Measurements from ENCODE around the gene CSKMT. TPM values are rescaled to one million over a fixed set of nuclear protein-coding genes. Genes with fewer than 3 reads are reported as not detected.
"Not testable (repeated sequence)": the region's sequence is repeated elsewhere in the genome, so short reads cannot be mapped to it uniquely, and the experiment has no call there.

CSKMT gene
- total RNA-seq, 1 donor from 2014 or later: 69.4 TPM

DNA sequence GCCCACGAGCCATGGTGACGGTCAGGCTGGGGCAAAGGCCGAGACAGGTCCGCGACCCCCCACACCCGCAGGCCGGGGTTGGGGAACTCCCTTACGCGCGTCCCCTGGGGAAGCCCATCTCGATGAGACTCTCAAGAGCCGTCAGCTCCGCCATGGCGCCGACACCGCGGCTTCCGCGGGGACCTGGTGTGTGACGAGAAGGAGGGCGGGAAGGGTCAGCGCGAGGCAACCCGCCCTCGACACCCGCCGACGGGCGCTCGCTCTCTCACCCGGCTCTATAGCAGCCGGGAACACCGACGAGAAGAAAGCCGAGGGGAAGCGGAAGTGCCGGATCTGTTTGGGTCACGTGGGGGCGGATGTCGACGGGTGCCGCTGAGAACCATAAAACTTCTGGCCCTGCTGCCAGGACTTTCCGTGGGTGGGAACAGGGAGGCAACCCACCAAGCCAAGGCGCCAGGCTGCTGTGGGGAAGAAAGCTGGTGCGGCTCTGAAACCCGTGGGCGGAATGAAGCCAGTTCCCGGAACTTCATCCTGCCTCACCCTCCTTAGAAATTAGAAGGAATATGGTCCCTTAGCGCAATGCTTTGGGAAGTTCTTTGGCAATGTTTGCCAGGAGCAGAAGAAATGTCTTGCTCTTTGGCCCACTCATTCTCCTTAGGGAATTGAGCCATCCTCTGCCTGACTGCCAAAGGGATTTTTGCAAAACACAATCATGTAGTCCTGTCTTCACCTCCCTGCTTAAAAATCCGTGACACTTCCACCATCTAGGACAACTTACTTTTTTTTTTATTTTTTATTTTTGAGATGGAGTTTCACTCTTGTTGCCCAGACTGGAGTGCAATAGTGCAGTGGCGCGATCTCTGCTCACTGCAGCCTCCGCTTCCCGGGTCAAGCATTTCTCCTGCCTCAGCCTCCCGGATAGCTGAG is 13.9 kb downstream of the CSKMT start, which contains the start of gene UBXN1:
UBXN1 (minus strand) TSS at position 304 of the 927 bp plus-strand sequence; CDS start at position 154, 150 bp downstream.
- Mint-ChIP-seq H3K36me3 (ENCODE audit: low read depth) (peaks cover 16% of the 10 kb centered on the region), H3K27ac (peak within 1 kb of the TSS; percentile 82), H3K4me3 (peak within 1 kb of the TSS; percentile 80), H3K27me3 (ENCODE audit: insufficient read depth) (no peaks in the 10 kb centered on the region), H3K9me3 (no peaks in the 10 kb centered on the region), H3K4me1 (ENCODE audit: low read depth) (peaks cover 36% of the 10 kb centered on the region)
- intact Hi-C loops (cut with micrococcal nuclease): loop anchor here (1.0 to 10.0 kb wide), 9 partner anchors 8 to 254 kb away; partner anchors contain the start of genes C11orf98, CSKMT, HNRNPUL2 and INTS5
- DNase-seq (ENCODE audit: low spot score): peak; percentile 79

- intact Hi-C loops (cut with micrococcal nuclease): no loop called here
- Mint-ChIP-seq H3K4me3 (peak overlapping the region; percentile 72), H3K36me3 (ENCODE audit: low read depth) (peaks cover 13% of the 10 kb centered on the region), H3K27me3 (ENCODE audit: insufficient read depth) (no peaks in the 10 kb centered on the region), H3K27ac (peak overlapping the region; percentile 67), H3K9me3 (no peaks in the 10 kb centered on the region), H3K4me1 (ENCODE audit: low read depth) (peaks cover 30% of the 10 kb centered on the region)
- DNase-seq (ENCODE audit: low spot score): no peak
Observed at GRCh38 chr11:62680825-62681240, 15.7 kb downstream of the CSKMT start.

DNA sequence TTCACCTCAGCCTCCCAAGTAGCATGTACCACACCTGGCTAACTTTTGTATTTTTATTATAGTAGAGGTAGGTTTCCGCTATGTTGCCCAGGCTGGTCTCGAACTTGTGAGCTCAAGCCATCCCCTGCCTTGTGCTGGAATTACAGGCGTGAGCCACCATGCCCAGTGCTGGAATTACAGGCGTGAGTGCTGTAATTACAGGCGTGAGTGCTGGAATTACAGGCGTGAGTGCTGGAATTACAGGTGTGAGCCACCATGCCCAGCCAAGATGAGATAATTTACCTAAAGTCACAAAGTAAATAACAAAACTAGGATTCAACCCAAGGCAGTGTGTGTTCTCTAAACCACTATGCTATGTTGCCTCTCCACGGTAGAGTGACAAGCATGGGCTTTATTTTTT is 17.4 kb downstream of the CSKMT start:
- no peaks in the 10 kb centered on the region for H3K9me3 Mint-ChIP-seq
- peaks cover 7% of the 10 kb centered on the region for H3K36me3 Mint-ChIP-seq (ENCODE audit: low read depth)
- H3K4me1 Mint-ChIP-seq (ENCODE audit: low read depth): peaks cover 21% of the 10 kb centered on the region

GRCh38 chr11:62687508-62688396 is 22.6 kb downstream of the CSKMT start:
- no peak overlapping the region for H3K4me3 Mint-ChIP-seq
- H3K9me3 Mint-ChIP-seq: no peaks in the 10 kb centered on the region
- H3K4me1 Mint-ChIP-seq (ENCODE audit: low read depth): no peaks in the 10 kb centered on the region
- peaks cover 14% of the 10 kb centered on the region for H3K36me3 Mint-ChIP-seq (ENCODE audit: low read depth)
- DNase-seq (ENCODE audit: low spot score): no peak
- H3K27me3 Mint-ChIP-seq (ENCODE audit: insufficient read depth): peaks cover 6% of the 10 kb centered on the region
- H3K27ac Mint-ChIP-seq: no peak overlapping the region
- intact Hi-C loops (cut with micrococcal nuclease): no loop called here

More for the DNA sequence above, 17.4 kb downstream of the CSKMT start:
- no peak overlapping the region for H3K4me3 Mint-ChIP-seq
- intact Hi-C loops (cut with micrococcal nuclease): no loop called here
- no peaks in the 10 kb centered on the region for H3K27me3 Mint-ChIP-seq (ENCODE audit: insufficient read depth)
- no peak overlapping the region for H3K27ac Mint-ChIP-seq
- no peak for DNase-seq (ENCODE audit: low spot score)

DNA sequence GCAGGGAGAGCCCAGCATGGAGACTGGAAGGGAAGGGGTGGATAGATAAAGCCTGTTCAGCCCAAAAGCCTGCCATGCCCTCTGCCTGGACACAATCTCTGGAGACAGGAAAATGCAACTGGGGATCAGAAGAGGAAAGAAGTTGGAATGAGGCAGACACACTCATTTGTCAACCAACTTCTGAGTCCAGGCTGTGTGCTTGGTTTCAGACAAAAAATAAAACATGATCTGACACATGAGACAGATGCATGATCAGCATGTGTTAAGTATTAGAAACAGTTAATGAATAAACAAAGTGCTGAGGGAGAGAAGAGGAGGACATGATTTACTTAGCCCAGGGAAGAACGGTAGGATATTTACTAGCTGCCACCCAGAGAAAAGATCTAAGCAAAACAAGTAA is 23.4 kb downstream of the CSKMT start:
- H3K27ac Mint-ChIP-seq: no peak overlapping the region
- H3K4me3 Mint-ChIP-seq: no peak overlapping the region
- no peaks in the 10 kb centered on the region for H3K9me3 Mint-ChIP-seq
- peaks cover 17% of the 10 kb centered on the region for H3K36me3 Mint-ChIP-seq (ENCODE audit: low read depth)
- H3K4me1 Mint-ChIP-seq (ENCODE audit: low read depth): no peaks in the 10 kb centered on the region
- no peak for DNase-seq (ENCODE audit: low spot score)
- H3K27me3 Mint-ChIP-seq (ENCODE audit: insufficient read depth): peaks cover 6% of the 10 kb centered on the region
- intact Hi-C loops (cut with micrococcal nuclease): no loop called here

GRCh38 chr11:62689421-62690183 is 24.5 kb downstream of the CSKMT start, which contains the start of gene LRRN4CL:
Gene LRRN4CL (minus strand): TSS chr11:62689530. CDS start chr11:62688508, 1,022 bp downstream.
- no peak within 1 kb of the TSS for H3K4me3 Mint-ChIP-seq
- H3K9me3 Mint-ChIP-seq: no peaks in the 10 kb centered on the region
- no peak within 1 kb of the TSS for H3K27ac Mint-ChIP-seq
- intact Hi-C loops (cut with micrococcal nuclease): no loop called here
- H3K27me3 Mint-ChIP-seq (ENCODE audit: insufficient read depth): peaks cover 6% of the 10 kb centered on the region
- H3K4me1 Mint-ChIP-seq (ENCODE audit: low read depth): peaks cover 2% of the 10 kb centered on the region
- H3K36me3 Mint-ChIP-seq (ENCODE audit: low read depth): peaks cover 17% of the 10 kb centered on the region
- DNase-seq (ENCODE audit: low spot score): no peak

DNA sequence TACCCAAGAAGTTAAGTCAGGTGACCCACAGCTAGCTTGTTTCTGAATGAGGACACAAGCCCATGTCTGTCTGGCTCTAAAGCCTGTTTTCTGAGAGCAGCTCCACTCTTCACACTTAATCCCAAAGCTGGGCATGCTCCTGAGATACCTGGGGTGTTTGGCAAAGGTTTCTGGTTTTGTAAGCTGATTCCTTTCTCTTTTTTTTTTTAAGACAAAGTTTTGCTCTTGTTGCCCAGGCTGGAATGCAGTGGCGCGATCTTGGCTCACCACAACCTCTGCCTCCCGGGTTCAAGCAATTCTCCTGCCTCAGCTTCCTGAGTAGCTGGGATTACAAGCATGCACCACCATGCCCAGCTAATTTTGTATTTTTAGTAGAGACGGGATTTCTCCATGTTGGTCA is 28.5 kb downstream of the CSKMT start:
- H3K27ac Mint-ChIP-seq; H3K9me3 Mint-ChIP-seq; H3K4me3 Mint-ChIP-seq; H3K27me3 Mint-ChIP-seq (ENCODE audit: insufficient read depth); H3K4me1 Mint-ChIP-seq (ENCODE audit: low read depth); DNase-seq (ENCODE audit: low spot score): not testable (repeated sequence)
- peaks cover 19% of the 10 kb centered on the region for H3K36me3 Mint-ChIP-seq (ENCODE audit: low read depth)
- intact Hi-C loops (cut with micrococcal nuclease): loop anchor here (1.0 kb wide), 4 partner anchors 14 to 313 kb away; partner anchors contain the start of gene UBXN1

- Mint-ChIP-seq H3K9me3 (no peaks in the 10 kb centered on the region), H3K27me3 (ENCODE audit: insufficient read depth) (no peaks in the 10 kb centered on the region), H3K4me1 (ENCODE audit: low read depth) (peaks cover 8% of the 10 kb centered on the region), H3K27ac (peak overlapping the region; percentile 71), H3K4me3 (no peak overlapping the region), H3K36me3 (ENCODE audit: low read depth) (peaks cover 16% of the 10 kb centered on the region)
- intact Hi-C loops (cut with micrococcal nuclease): loop anchor here (1.0 kb wide), 4 partner anchors 15 to 314 kb away; partner anchors contain the start of gene UBXN1
- peak; percentile 61 for DNase-seq (ENCODE audit: low spot score)
Observed at GRCh38 chr11:62694455-62695167, 29.5 kb downstream of the CSKMT start.

DNA sequence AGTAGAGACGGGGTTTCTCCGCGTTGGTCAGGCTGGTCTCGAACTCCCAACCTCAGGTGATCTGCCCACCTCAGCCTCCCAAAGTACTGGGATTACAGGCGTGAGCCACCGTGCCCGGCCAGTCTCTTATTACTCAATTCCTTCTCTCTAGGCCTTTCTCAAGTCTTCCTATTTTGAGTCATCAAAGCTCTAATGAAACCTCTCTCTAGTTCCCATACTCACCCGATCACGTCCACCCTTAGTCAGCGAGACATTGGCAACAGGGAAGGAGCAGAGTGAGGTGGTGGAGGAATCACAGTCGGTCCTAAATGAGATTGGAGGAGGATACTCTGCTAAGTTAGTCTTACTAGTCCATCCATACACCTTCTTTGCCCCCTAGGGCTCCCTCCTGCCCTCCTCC is 37.1 kb downstream of the CSKMT start:
- Mint-ChIP-seq H3K9me3 (no peaks in the 10 kb centered on the region), H3K4me3 (no peak overlapping the region), H3K27me3 (ENCODE audit: insufficient read depth) (no peaks in the 10 kb centered on the region), H3K27ac (no peak overlapping the region), H3K4me1 (ENCODE audit: low read depth) (peaks cover 16% of the 10 kb centered on the region), H3K36me3 (ENCODE audit: low read depth) (peaks cover 14% of the 10 kb centered on the region)
- intact Hi-C loops (cut with micrococcal nuclease): no loop called here
- no peak for DNase-seq (ENCODE audit: low spot score)

DNA sequence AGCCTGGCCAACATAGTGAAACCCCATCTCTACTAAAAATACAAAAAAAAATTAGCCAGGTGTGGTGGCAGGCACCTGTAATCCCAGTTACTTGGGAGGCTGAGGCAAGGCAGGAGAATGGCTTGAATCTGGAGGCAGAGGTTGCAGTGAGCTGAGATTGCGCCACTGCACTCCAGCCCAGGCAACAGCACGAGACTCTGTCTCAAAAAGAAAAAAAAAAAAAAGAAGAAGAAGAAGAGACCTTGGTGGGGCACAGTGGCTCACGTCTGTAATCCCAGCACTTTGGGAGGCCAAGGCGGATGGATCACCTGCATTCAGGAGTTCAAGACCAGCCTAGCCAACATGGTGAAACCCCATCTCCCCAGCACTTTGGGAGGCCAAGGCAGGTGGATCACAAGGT is 38.8 kb downstream of the CSKMT start:
- H3K4me3 Mint-ChIP-seq; H3K27ac Mint-ChIP-seq; H3K27me3 Mint-ChIP-seq (ENCODE audit: insufficient read depth); DNase-seq (ENCODE audit: low spot score); intact Hi-C loops (cut with micrococcal nuclease); H3K9me3 Mint-ChIP-seq: not testable (repeated sequence)
- peaks cover 14% of the 10 kb centered on the region for H3K36me3 Mint-ChIP-seq (ENCODE audit: low read depth)
- peaks cover 29% of the 10 kb centered on the region for H3K4me1 Mint-ChIP-seq (ENCODE audit: low read depth)

DNA sequence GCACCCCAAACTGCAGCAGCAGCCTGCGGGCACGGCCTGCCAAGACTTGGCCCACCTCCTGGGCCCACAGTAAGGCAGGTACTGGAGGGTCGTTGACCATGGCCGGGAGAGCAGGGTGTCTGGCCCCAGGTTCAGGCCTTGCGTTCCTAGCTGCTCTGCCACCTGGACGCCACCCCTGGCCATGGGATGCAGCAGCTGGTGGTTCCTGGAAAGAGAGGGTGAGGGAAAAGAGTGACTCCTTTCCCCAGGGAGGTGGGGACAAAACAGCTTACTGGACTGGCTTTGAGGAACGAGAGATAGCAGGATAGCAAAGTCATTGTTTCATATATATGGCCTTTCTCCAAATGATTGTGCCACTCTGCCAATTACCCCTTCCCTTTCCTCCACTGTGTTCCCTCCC is 40.3 kb downstream of the CSKMT start:
- intact Hi-C loops (cut with micrococcal nuclease): loop anchor here (5.0 kb wide), 1 partner anchor 583 kb away; the partner anchor contains the start of gene INCENP
- no peak for DNase-seq (ENCODE audit: low spot score)
- Mint-ChIP-seq H3K27ac (peak overlapping the region; percentile 79), H3K36me3 (ENCODE audit: low read depth) (peaks cover 23% of the 10 kb centered on the region), H3K4me1 (ENCODE audit: low read depth) (peaks cover 44% of the 10 kb centered on the region), H3K4me3 (peak overlapping the region; percentile 89), H3K9me3 (no peaks in the 10 kb centered on the region), H3K27me3 (ENCODE audit: insufficient read depth) (no peaks in the 10 kb centered on the region)

Data from activated T-helper 1 cell treated with anti-CD3 and anti-CD28 coated beads, Interleukin-12 subunit alpha, Interleukin-12 subunit beta, Interleukin-2, Interleukin-4 antibody, amounts not matched to agents 30 ng/mL and 10 ng/mL and 1 ng/mL, durations not matched to agents 14 hours and 24 hours and 36 hours (primary cell).